Suprapubic skin (tissue), 4 donors: ENCODE measurements around the gene RIC3. TPM values are rescaled to one million over a fixed set of nuclear protein-coding genes. Genes with fewer than 3 reads are reported as not detected.

Experiments
- DNase-seq, 2 donors: peaks; one replicate each; pipeline ENCODE4 v3.0.0-alpha.2; 2019; ENCODE audit warnings: low spot score in 2 of 2
- H3K27ac ChIP-seq: fragments of 200-600 bp; sonication (generic); one replicate; pipeline ENCODE4 v1.5.1; 2019
- H3K27me3 ChIP-seq: fragments of 200-600 bp; sonication (generic); one replicate; pipeline ENCODE4 v1.5.1; 2019
- H3K36me3 ChIP-seq: fragments of 200-600 bp; sonication (generic); one replicate; pipeline ENCODE4 v1.5.1; 2019
- H3K4me1 ChIP-seq: fragments of 200-600 bp; sonication (generic); one replicate; pipeline ENCODE4 v1.5.1; 2019
- H3K4me3 ChIP-seq: fragments of 200-600 bp; sonication (generic); one replicate; pipeline ENCODE4 v1.5.1; 2019; ENCODE audit warnings: mild to moderate bottlenecking
- H3K9me3 ChIP-seq: fragments of 200-600 bp; sonication (generic); one replicate; pipeline ENCODE4 v1.5.1; 2019
- CTCF ChIP-seq, 2 donors: fragments of 200-600 bp in 1 of 2; fragments of 450-650 bp in 1 of 2; sonication (generic) in 1 of 2; IDR thresholded peaks; one replicate each; pipeline ENCODE4 v1.5.1; 2016 to 2019; ENCODE audit warnings: antibody characterized with exemption in 2 of 2, mild to moderate bottlenecking in 1 of 2, moderate library complexity in 1 of 2
- POLR2AphosphoS5 ChIP-seq, 3 donors: sonication (generic); formaldehyde crosslinking; IDR thresholded peaks; one replicate each; pipeline ENCODE4 v1.6.1; 2017; ENCODE audit warnings: antibody characterized with exemption in 3 of 3
- WGBS: methylation state at CpG from one replicate; pipeline ENCODE4 v1.1.5; 2018; 5-methylcytosine and 5-hydroxymethylcytosine counted together
- total RNA-seq, 4 donors: library from RNA; depleted of rRNA; stranded (reverse); fragments of >200 nt; gene quantifications; one replicate each; pipeline ENCODE4 v1.1.0, GENCODE V29; 2016

The RIC3 gene
- total RNA-seq, 4 donors from 2014 or later, result 20.5 to 118 (median 35.1) TPM

GRCh38 chr11:8056810-8057463 lies 111.9 kb downstream of the RIC3 start:
- WGBS, result 49% methylated on average over 11 of the region's 12 CpGs
- peak overlapping the region; percentile 75 for H3K27ac ChIP-seq
- DNase-seq, result peak; percentile 88 to 92
- TF ChIP-seq POLR2AphosphoS5 (IDR thresholded peaks at IDR 0.05), result peak in 2 of 3 donors; percentile 78 to 90
- no peak for TF ChIP-seq CTCF (IDR thresholded peaks at IDR 0.05)
- H3K36me3 ChIP-seq, result no peaks in the 10 kb centered on the region
- peaks cover 23% of the 10 kb centered on the region for H3K4me1 ChIP-seq
- H3K4me3 ChIP-seq, result no peak overlapping the region
- H3K27me3 ChIP-seq, result no peaks in the 10 kb centered on the region
- H3K9me3 ChIP-seq, result no peaks in the 10 kb centered on the region

Other genes with a start within 250 kb of the RIC3 start
- under 1 TPM in 1 of 4 donors, not detected in 3; 0.08 TPM for gene OR10A6, start 237.8 kb downstream of the RIC3 start, total RNA-seq
- gene OR10A3, start 227.3 kb downstream of the RIC3 start, total RNA-seq, result not detected
- 10 to 100 TPM; 12.9 to 68.0 (median 42.4) TPM for gene NLRP10, start 203.6 kb downstream of the RIC3 start, total RNA-seq
- gene EIF3F, start 181.7 kb downstream of the RIC3 start, total RNA-seq, result 100 to 1,000 TPM; 335 to 691 (median 463) TPM
- gene TUB, start 87.8 kb downstream of the RIC3 start, total RNA-seq, result 1 to 10 TPM; 1.9 to 8.5 (median 3.0) TPM
- gene LMO1, start 94.9 kb upstream of the RIC3 start, total RNA-seq, result 10 to 100 TPM in 2 of 4 donors, 1 to 10 TPM in 2; 6.2 to 29.4 (median 8.2) TPM